ENCODE measurements around the gene MRNIP.
"Not testable (repeated sequence)": the region's sequence is repeated elsewhere in the genome, so short reads cannot be mapped to it uniquely, and the experiment has no call there.

MRNIP gene

GRCh38 chr5:179887802-179888201 is 29.2 kb upstream of the MRNIP start:
- no peak for DNase-seq

- no peak for DNase-seq
Observed at GRCh38 chr5:179887095-179887494, 28.5 kb upstream of the MRNIP start.

GRCh38 chr5:179886190-179886911 is 27.7 kb upstream of the MRNIP start:
- DNase-seq: no peak

- no peak for DNase-seq
Observed at GRCh38 chr5:179885491-179886090, 27.0 kb upstream of the MRNIP start.

GRCh38 chr5:179883163-179883562 is 24.5 kb upstream of the MRNIP start:
- DNase-seq: no peak

- no peak for DNase-seq
Observed at GRCh38 chr5:179882338-179882737, 23.7 kb upstream of the MRNIP start.

- DNase-seq: no peak
Observed at GRCh38 chr5:179880848-179881590, 22.4 kb upstream of the MRNIP start.

GRCh38 chr5:179880066-179880650 is 21.5 kb upstream of the MRNIP start:
- no peak for DNase-seq

GRCh38 chr5:179879690-179880010 is 21.0 kb upstream of the MRNIP start:
- DNase-seq: no peak

- DNase-seq: no peak
Observed at GRCh38 chr5:179879003-179879689, 20.5 kb upstream of the MRNIP start.

GRCh38 chr5:179878222-179879002 is 19.8 kb upstream of the MRNIP start:
- no peak for DNase-seq

GRCh38 chr5:179876610-179876952 is 18.0 kb upstream of the MRNIP start:
- no peak for DNase-seq

- no peak for DNase-seq
Observed at GRCh38 chr5:179875741-179876609, 17.4 kb upstream of the MRNIP start.

- no peak for DNase-seq
Observed at GRCh38 chr5:179874536-179875292, 16.1 kb upstream of the MRNIP start.

GRCh38 chr5:179874136-179874535 is 15.5 kb upstream of the MRNIP start:
- no peak for DNase-seq

- no peak for DNase-seq
Observed at GRCh38 chr5:179873588-179874110, 15.0 kb upstream of the MRNIP start.

- DNase-seq: no peak
Observed at GRCh38 chr5:179872828-179873575, 14.4 kb upstream of the MRNIP start.

GRCh38 chr5:179872055-179872827 is 13.6 kb upstream of the MRNIP start:
- no peak for DNase-seq

GRCh38 chr5:179871533-179871932 is 12.9 kb upstream of the MRNIP start:
- DNase-seq: not testable (repeated sequence)
